HepG2 (cell line): ENCODE data around the gene MGAT2. TPM values are rescaled to one million over a fixed set of nuclear protein-coding genes. Genes with fewer than 3 reads are reported as not detected.

Source experiments
- AHR ChIP-seq: IDR thresholded peaks from 2 replicates; pipeline ENCODE4 v1.6.1; 2018; ENCODE audit warnings: missing genetic modification reagents, missing compliant biosample characterization
- BHLHE40 ChIP-seq: IDR thresholded peaks from 2 replicates; pipeline ENCODE4 v1.6.1; 2011; ENCODE audit warnings: low read length, improper control_type of control experiment
- CBX5 ChIP-seq: sonication (generic); formaldehyde crosslinking; IDR thresholded peaks from 2 replicates; pipeline ENCODE4 v1.4.0; 2020; ENCODE audit warnings: missing genetic modification reagents, borderline replicate concordance
- CHCHD3 ChIP-seq: sonication (generic); formaldehyde crosslinking; IDR thresholded peaks from 2 replicates; pipeline ENCODE4 v1.8.0; 2022; ENCODE audit warnings: mild to moderate bottlenecking, missing genetic modification reagents, moderate library complexity
- EP300 ChIP-seq, 3 experiments: sonication (generic) in 1 of 3; formaldehyde crosslinking in 1 of 3; IDR thresholded peaks; 2 replicates each; pipeline versions ENCODE4 v1.5.1 to v1.6.1; 2011 to 2020; ENCODE audit warnings: low read depth in 2 of 3, low read length in 2 of 3, borderline replicate concordance in 1 of 3, improper control_type of control experiment in 1 of 3, mild to moderate bottlenecking in 1 of 3, missing genetic modification reagents in 1 of 3, moderate library complexity in 1 of 3
- GABPA ChIP-seq, 2 experiments: IDR thresholded peaks; 2 replicates each; pipeline ENCODE4 v1.6.1; 2011 to 2016; ENCODE audit warnings: low read depth in 2 of 2, low read length in 1 of 2, missing biosample characterization in 1 of 2, missing genetic modification characterization in 1 of 2
- HNRNPH1 ChIP-seq: fragments of 200-400 bp; formaldehyde crosslinking; optimal IDR thresholded peaks from 2 replicates; pipeline ENCODE3; 2017; ENCODE audit warnings: mild to moderate bottlenecking, low read depth, low read length
- HNRNPUL1 ChIP-seq: fragments of 200-400 bp; formaldehyde crosslinking; IDR thresholded peaks from 2 replicates; pipeline ENCODE4 v1.6.1; 2017; ENCODE audit warnings: low read depth, mild to moderate bottlenecking, low read length, moderate library complexity
- IRX3 ChIP-seq: sonication (generic); formaldehyde crosslinking; IDR thresholded peaks from 2 replicates; pipeline ENCODE4 v1.8.1; 2023; ENCODE audit warnings: mild to moderate bottlenecking, low read depth, missing genetic modification reagents, borderline replicate concordance
- MED13 ChIP-seq: sonication (generic); formaldehyde crosslinking; IDR thresholded peaks from 2 replicates; pipeline ENCODE4 v1.5.0; 2020; ENCODE audit warnings: missing genetic modification reagents
- NCOA5 ChIP-seq: sonication (generic); formaldehyde crosslinking; IDR thresholded peaks from 2 replicates; pipeline ENCODE4 v1.4.0; 2020; ENCODE audit warnings: missing genetic modification reagents
- TCF12 ChIP-seq, 2 experiments: fragments of 450-650 bp in 1 of 2; sonication (generic) in 1 of 2; formaldehyde crosslinking in 1 of 2; IDR thresholded peaks; 2 replicates each; pipeline versions ENCODE4 v1.6.1 to v1.8.0; 2017 to 2022; ENCODE audit warnings: antibody characterized with exemption in 1 of 2, mild to moderate bottlenecking in 1 of 2, missing genetic modification reagents in 1 of 2, moderate library complexity in 1 of 2
- ZNF577 ChIP-seq: sonication (generic); formaldehyde crosslinking; IDR thresholded peaks from 2 replicates; pipeline ENCODE4 v1.4.0; 2020; ENCODE audit warnings: mild to moderate bottlenecking, low read depth, missing genetic modification reagents, borderline replicate concordance
- polyA plus RNA-seq, 8 experiments: library from polyadenylated mRNA; depleted of rRNA in 3 of 8; stranded (reverse) in 7 of 8; unstranded in 1 of 8; fragments of >200 nt; fragmentation: Illumina TruSeq in 4 of 8; extraction: Trizol in 4 of 8; gene quantifications; 2 replicates each; pipeline versions ENCODE4 v1.2.1 to v1.2.3, GENCODE V29; 2011 to 2016; ENCODE audit warnings: low read depth in 4 of 8, missing spikeins in 1 of 8, mixed read lengths in 1 of 8; ENCODE audit not compliant: insufficient read depth in 1 of 8
- total RNA-seq, 5 experiments: library from RNA; depleted of rRNA; stranded (reverse); fragments of >200 nt; fragmentation: Illumina TruSeq; extraction: Trizol; gene quantifications; 2 replicates each; pipeline ENCODE4 v1.2.3, GENCODE V29; 2016; ENCODE audit warnings: low read depth in 1 of 5
- TF ChIP-seq, protein P1 (sequence below): fragments of 450-650 bp; IDR thresholded peaks from 2 replicates; pipeline ENCODE4 v1.6.1; 2017; ENCODE audit warnings: mild to moderate bottlenecking
- TF ChIP-seq, protein P2 (sequence below): sonication (generic); formaldehyde crosslinking; IDR thresholded peaks from 2 replicates; pipeline ENCODE4 v1.4.0; 2020; ENCODE audit warnings: mild to moderate bottlenecking, missing genetic modification reagents
- TF ChIP-seq, protein P3 (sequence below): sonication (generic); formaldehyde crosslinking; IDR thresholded peaks from 2 replicates; pipeline ENCODE4 v1.4.0; 2020; ENCODE audit warnings: missing genetic modification reagents
- TF ChIP-seq, protein P4 (sequence below): sonication (generic); formaldehyde crosslinking; IDR thresholded peaks from 2 replicates; pipeline ENCODE4 v1.4.0; 2020; ENCODE audit warnings: missing genetic modification reagents, borderline replicate concordance

MGAT2 gene
- total and polyA plus RNA-seq, 2 of the 13 experiments (the other 11 are each of a cell fraction or from before 2014, with no cell fraction given), result 12.9 to 51.9 TPM

DNA sequence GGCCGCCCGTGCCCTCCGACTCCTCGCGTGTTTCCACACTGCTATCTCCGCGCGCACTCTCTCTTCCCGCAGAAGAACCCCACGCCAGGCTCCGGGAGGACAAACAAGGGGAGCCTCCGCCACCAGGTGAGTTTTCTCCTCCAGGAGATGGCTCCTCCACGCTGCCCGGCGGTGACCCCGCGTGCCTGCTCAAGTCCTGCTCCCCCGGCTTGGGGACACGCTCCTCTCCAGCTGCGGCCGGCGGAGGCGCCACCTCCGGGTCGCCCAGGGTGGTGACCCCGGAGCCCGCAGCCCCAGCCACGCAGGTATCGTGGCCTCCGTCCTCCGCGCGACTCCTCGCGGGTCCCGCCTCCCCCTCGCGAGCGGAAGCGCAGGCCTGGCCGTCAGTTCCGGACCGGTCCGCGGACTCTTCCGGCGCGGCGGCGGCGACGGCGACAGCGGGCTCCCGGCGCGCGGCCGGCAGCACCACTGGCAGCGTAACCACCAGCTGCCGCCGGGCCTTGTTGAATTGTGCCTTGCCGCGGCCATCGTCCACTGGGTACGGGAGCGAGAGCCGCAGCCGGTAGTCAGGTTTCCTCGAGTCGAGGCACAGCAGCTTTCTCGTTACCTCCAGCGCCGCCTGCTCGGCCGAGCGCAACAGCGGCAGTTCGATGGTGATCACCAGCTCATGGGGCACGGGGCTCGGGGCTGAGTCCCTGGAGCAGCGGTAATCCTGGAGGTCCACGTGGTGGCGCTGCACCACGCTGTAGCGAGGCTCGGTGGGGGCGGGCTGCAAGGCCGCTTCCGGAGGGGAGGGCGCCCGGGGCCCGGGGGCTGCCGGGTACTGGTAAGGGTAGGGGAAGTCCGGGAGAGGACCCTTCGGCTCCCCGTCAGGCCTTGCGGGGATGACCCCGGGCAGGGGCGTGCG, 13.3 kb downstream of the MGAT2 start (continued):
- TF ChIP-seq, protein P1, sequence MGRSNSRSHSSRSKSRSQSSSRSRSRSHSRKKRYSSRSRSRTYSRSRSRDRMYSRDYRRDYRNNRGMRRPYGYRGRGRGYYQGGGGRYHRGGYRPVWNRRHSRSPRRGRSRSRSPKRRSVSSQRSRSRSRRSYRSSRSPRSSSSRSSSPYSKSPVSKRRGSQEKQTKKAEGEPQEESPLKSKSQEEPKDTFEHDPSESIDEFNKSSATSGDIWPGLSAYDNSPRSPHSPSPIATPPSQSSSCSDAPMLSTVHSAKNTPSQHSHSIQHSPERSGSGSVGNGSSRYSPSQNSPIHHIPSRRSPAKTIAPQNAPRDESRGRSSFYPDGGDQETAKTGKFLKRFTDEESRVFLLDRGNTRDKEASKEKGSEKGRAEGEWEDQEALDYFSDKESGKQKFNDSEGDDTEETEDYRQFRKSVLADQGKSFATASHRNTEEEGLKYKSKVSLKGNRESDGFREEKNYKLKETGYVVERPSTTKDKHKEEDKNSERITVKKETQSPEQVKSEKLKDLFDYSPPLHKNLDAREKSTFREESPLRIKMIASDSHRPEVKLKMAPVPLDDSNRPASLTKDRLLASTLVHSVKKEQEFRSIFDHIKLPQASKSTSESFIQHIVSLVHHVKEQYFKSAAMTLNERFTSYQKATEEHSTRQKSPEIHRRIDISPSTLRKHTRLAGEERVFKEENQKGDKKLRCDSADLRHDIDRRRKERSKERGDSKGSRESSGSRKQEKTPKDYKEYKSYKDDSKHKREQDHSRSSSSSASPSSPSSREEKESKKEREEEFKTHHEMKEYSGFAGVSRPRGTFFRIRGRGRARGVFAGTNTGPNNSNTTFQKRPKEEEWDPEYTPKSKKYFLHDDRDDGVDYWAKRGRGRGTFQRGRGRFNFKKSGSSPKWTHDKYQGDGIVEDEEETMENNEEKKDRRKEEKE, result no peak
- TF ChIP-seq EP300 (IDR thresholded peaks at IDR 0.05; ENCODE audit: low read depth in 2 of 2, low read length in 2 of 2) (no peak), EP300 (CRISPR knock-in tag; IDR thresholded peaks at IDR 0.05; ENCODE audit: borderline replicate concordance) (no peak; the same call in 1 of the 2 replicates), GABPA (IDR thresholded peaks at IDR 0.05; ENCODE audit: low read depth, low read length) (peak; percentile 90), GABPA (CRISPR knock-in tag; IDR thresholded peaks at IDR 0.05; ENCODE audit: low read depth) (peak; percentile 88), AHR (CRISPR knock-in tag) (no peak), CBX5 (peak; percentile 69), BHLHE40 (peak; percentile 43), TCF12 (IDR thresholded peaks at IDR 0.05) (no peak), TCF12 (CRISPR knock-in tag; IDR thresholded peaks at IDR 0.05) (peak; percentile 61; the same call in 1 of the 2 replicates), ZNF577 (no peak), MED13 (CRISPR knock-in tag) (no peak; the same call in 1 of the 2 replicates), HNRNPH1 (no peak), HNRNPUL1 (no peak), IRX3 (peak; percentile 27; the same call in 1 of the 2 replicates), NCOA5 (CRISPR knock-in tag) (no peak), CHCHD3 (CRISPR knock-in tag) (no peak)
- TF ChIP-seq, protein P2, sequence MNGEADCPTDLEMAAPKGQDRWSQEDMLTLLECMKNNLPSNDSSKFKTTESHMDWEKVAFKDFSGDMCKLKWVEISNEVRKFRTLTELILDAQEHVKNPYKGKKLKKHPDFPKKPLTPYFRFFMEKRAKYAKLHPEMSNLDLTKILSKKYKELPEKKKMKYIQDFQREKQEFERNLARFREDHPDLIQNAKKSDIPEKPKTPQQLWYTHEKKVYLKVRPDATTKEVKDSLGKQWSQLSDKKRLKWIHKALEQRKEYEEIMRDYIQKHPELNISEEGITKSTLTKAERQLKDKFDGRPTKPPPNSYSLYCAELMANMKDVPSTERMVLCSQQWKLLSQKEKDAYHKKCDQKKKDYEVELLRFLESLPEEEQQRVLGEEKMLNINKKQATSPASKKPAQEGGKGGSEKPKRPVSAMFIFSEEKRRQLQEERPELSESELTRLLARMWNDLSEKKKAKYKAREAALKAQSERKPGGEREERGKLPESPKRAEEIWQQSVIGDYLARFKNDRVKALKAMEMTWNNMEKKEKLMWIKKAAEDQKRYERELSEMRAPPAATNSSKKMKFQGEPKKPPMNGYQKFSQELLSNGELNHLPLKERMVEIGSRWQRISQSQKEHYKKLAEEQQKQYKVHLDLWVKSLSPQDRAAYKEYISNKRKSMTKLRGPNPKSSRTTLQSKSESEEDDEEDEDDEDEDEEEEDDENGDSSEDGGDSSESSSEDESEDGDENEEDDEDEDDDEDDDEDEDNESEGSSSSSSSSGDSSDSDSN (CRISPR knock-in tag), result peak; percentile 96
- TF ChIP-seq, protein P3, sequence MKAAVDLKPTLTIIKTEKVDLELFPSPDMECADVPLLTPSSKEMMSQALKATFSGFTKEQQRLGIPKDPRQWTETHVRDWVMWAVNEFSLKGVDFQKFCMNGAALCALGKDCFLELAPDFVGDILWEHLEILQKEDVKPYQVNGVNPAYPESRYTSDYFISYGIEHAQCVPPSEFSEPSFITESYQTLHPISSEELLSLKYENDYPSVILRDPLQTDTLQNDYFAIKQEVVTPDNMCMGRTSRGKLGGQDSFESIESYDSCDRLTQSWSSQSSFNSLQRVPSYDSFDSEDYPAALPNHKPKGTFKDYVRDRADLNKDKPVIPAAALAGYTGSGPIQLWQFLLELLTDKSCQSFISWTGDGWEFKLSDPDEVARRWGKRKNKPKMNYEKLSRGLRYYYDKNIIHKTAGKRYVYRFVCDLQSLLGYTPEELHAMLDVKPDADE (CRISPR knock-in tag), result no peak
- TF ChIP-seq, protein P4, sequence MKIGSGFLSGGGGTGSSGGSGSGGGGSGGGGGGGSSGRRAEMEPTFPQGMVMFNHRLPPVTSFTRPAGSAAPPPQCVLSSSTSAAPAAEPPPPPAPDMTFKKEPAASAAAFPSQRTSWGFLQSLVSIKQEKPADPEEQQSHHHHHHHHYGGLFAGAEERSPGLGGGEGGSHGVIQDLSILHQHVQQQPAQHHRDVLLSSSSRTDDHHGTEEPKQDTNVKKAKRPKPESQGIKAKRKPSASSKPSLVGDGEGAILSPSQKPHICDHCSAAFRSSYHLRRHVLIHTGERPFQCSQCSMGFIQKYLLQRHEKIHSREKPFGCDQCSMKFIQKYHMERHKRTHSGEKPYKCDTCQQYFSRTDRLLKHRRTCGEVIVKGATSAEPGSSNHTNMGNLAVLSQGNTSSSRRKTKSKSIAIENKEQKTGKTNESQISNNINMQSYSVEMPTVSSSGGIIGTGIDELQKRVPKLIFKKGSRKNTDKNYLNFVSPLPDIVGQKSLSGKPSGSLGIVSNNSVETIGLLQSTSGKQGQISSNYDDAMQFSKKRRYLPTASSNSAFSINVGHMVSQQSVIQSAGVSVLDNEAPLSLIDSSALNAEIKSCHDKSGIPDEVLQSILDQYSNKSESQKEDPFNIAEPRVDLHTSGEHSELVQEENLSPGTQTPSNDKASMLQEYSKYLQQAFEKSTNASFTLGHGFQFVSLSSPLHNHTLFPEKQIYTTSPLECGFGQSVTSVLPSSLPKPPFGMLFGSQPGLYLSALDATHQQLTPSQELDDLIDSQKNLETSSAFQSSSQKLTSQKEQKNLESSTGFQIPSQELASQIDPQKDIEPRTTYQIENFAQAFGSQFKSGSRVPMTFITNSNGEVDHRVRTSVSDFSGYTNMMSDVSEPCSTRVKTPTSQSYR, result peak; percentile 56
